SU-DHL-6 (cell line): ENCODE data around the gene FOXP2.

Experiments
- CTCF ChIP-seq: fragments of 200-600 bp; sonication (generic); IDR thresholded peaks from one replicate; pipeline ENCODE4 v1.5.1; 2017; ENCODE audit warnings: antibody characterized with exemption, mild to moderate bottlenecking, low read length, moderate library complexity; ENCODE audit not compliant: insufficient read depth, poor library complexity, severe bottlenecking
- EZH2phosphoT487 ChIP-seq: fragments of 200-600 bp; sonication (generic), shearing (Covaris generic); conservative IDR thresholded peaks from 2 replicates; pipeline ENCODE4 v1.6.1; 2018; ENCODE audit warnings: mild to moderate bottlenecking, antibody characterized with exemption, low read length, moderate library complexity, mixed read lengths

GRCh38 chr7:114695182-114695581, 280.6 kb downstream of the FOXP2 start:
- TF ChIP-seq CTCF = no peak
- no peak for TF ChIP-seq EZH2phosphoT487
